Fibroblast of lung (primary cell): ENCODE data around the gene CA12. TPM values are rescaled to one million over a fixed set of nuclear protein-coding genes. Genes with fewer than 3 reads are reported as not detected.
A peak's percentile ranks its signal among the peaks of the same experiment; 100 is the strongest.
"Not testable (repeated sequence)": the region's sequence is repeated elsewhere in the genome, so short reads cannot be mapped to it uniquely, and the experiment has no call there.

Experiments used
- DNase-seq, 2 donors: peaks; one replicate each; pipeline versions ENCODE4 v3.0.0 to v3.0.0-alpha.2; 2010; ENCODE audit warnings: low read depth in 2 of 2
- H2AFZ ChIP-seq: 2 replicates; pipeline ENCODE4 v1.5.1; 2012; ENCODE audit warnings: low read length, control low read depth, inconsistent platforms
- H3K27ac ChIP-seq: 2 replicates; pipeline ENCODE4 v1.5.1; 2011; ENCODE audit warnings: low read length, control low read depth; ENCODE audit not compliant: insufficient read depth
- H3K27me3 ChIP-seq: 2 replicates; pipeline ENCODE4 v1.5.1; 2011; ENCODE audit warnings: mild to moderate bottlenecking, low read length; ENCODE audit not compliant: control insufficient read depth, insufficient read depth
- H3K36me3 ChIP-seq: 2 replicates; pipeline ENCODE4 v1.5.1; 2011; ENCODE audit warnings: low read length; ENCODE audit not compliant: control insufficient read depth, insufficient read depth
- H3K4me1 ChIP-seq: 2 replicates; pipeline ENCODE4 v1.5.1; 2011; ENCODE audit warnings: low read length; ENCODE audit not compliant: control insufficient read depth, insufficient read depth; ENCODE audit errors: extremely low read depth
- H3K4me2 ChIP-seq: 2 replicates; pipeline ENCODE4 v1.5.1; 2011; ENCODE audit warnings: low read length, control low read depth; ENCODE audit not compliant: insufficient read depth; ENCODE audit errors: extremely low read depth
- H3K4me3 ChIP-seq, 4 experiments: fragments of 200-600 bp in 1 of 4; sonication (generic) in 1 of 4; replicated peaks in 1 of 4; 2 replicates each; pipeline ENCODE4 v1.5.1; 2011 to 2016; ENCODE audit warnings: low read length in 4 of 4, low read depth in 3 of 4, mild to moderate bottlenecking in 3 of 4, control low read depth in 2 of 4, inconsistent platforms in 1 of 4, mixed read lengths in 1 of 4; ENCODE audit not compliant: insufficient read depth in 1 of 4; ENCODE audit errors: control extremely low read depth in 1 of 4
- H3K79me2 ChIP-seq: 2 replicates; pipeline ENCODE4 v1.5.1; 2012; ENCODE audit warnings: mild to moderate bottlenecking, low read length, inconsistent platforms; ENCODE audit not compliant: control insufficient read depth, insufficient read depth
- H3K9ac ChIP-seq: 2 replicates; pipeline ENCODE4 v1.5.1; 2011; ENCODE audit warnings: mild to moderate bottlenecking, low read length, control low read depth; ENCODE audit not compliant: insufficient read depth
- H3K9me3 ChIP-seq: 2 replicates; pipeline ENCODE4 v1.5.1; 2012; ENCODE audit warnings: low read depth, low read length; ENCODE audit not compliant: control insufficient read depth, insufficient read depth
- H4K20me1 ChIP-seq: 2 replicates; pipeline ENCODE4 v1.5.1; 2011; ENCODE audit warnings: low read length; ENCODE audit not compliant: control insufficient read depth, insufficient read depth; ENCODE audit errors: extremely low read depth
- EZH2 ChIP-seq: IDR thresholded peaks from 2 replicates; pipeline ENCODE4 v1.5.1; 2012; ENCODE audit warnings: low read length, control low read depth, mild to moderate bottlenecking; ENCODE audit errors: missing control alignments
- polyA plus RNA-seq, 2 donors: library from polyadenylated mRNA; depleted of rRNA in 1 of 2; stranded (reverse) in 1 of 2; unstranded in 1 of 2; fragments of >200 nt; gene quantifications; 2 replicates each; pipeline ENCODE4 v1.2.1, GENCODE V29; 2011 to 2012; ENCODE audit warnings: missing spikeins in 1 of 2
- total RNA-seq: library from RNA; depleted of rRNA; stranded (reverse); fragments of >200 nt; gene quantifications from 2 replicates; pipeline ENCODE4 v1.2.1, GENCODE V29; 2014
- TF ChIP-seq, protein P1 (sequence below), 2 donors: IDR thresholded peaks in 1 of 2; conservative IDR thresholded peaks in 1 of 2; 1 replicate in 1 of 2; 2 replicates in 1 of 2; pipeline ENCODE4 v1.5.1; 2011 to 2012; ENCODE audit warnings: low read length in 2 of 2, control low read depth in 1 of 2, inconsistent platforms in 1 of 2, low read depth in 1 of 2, mild to moderate bottlenecking in 1 of 2

Gene CA12
- total and polyA plus RNA-seq, 2 donors (not counting 1 experiment from before 2014, with no cell fraction given), result 30.6 to 48.4 TPM

DNA sequence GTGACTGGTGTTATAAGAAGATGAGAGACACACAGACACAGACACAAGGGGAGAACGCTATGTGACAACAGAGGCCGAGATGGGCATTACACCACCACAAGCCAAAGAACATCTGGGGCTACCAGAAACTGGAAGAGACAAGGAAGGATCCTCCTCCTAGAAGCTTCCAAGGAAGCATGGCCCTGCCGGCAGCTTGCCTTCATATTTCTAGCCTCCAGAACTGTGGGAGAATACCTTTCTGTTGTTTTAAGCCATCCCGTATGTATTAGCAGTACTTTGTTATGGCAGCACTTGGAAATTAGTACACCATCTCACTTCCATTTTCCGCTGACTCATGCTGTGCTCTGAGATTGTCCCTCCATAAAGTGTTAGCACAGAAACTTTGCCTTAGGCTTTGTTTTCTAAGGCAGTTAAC is 38.7 kb upstream of the CA12 start:
- H3K79me2 ChIP-seq, result no peaks in the 10 kb centered on the region
- no peaks in the 10 kb centered on the region for H3K36me3 ChIP-seq
- H3K27me3 ChIP-seq, result no peaks in the 10 kb centered on the region
- no peak overlapping the region for H3K9ac ChIP-seq
- no peaks in the 10 kb centered on the region for H3K4me1 ChIP-seq
- H3K4me2 ChIP-seq, result no peak overlapping the region
- H2AFZ ChIP-seq, result peak overlapping the region; percentile 59
- no peak for TF ChIP-seq EZH2
- DNase-seq, result peak in 1 of 2 donors; percentile 33
- no peak overlapping the region for H3K27ac ChIP-seq
- no peak overlapping the region for H3K4me3 ChIP-seq
- H3K9me3 ChIP-seq, result no peaks in the 10 kb centered on the region
- H4K20me1 ChIP-seq, result no peaks in the 10 kb centered on the region

DNA sequence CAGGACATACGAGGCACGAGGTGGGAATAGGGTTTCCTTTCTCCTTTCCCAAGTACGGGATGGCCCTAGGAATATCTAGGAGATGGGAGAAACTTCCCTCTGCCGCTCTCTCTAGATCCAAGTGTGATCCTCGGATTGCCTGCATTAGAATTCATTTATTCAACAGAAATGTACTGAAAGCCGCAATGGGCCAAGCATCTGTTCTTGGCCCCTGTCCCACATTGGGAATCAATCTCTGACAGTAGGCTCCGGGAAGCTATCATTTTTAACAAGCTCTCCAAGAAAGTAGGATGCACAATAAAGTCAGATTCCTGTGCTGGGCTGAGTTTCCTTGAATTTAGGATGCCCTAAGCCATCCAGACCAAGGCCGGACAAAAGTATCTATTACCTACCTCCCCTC is 37.2 kb upstream of the CA12 start:
- Histone ChIP-seq H3K79me2 (no peaks in the 10 kb centered on the region), H4K20me1 (no peaks in the 10 kb centered on the region), H3K9me3 (no peaks in the 10 kb centered on the region), H3K27me3 (no peaks in the 10 kb centered on the region), H3K27ac (no peak overlapping the region), H3K4me1 (no peaks in the 10 kb centered on the region), H3K4me2 (no peak overlapping the region), H3K9ac (no peak overlapping the region), H3K36me3 (no peaks in the 10 kb centered on the region), H3K4me3 (no peak overlapping the region), H2AFZ (no peak overlapping the region)
- no peak for TF ChIP-seq EZH2
- TF ChIP-seq, protein P1, sequence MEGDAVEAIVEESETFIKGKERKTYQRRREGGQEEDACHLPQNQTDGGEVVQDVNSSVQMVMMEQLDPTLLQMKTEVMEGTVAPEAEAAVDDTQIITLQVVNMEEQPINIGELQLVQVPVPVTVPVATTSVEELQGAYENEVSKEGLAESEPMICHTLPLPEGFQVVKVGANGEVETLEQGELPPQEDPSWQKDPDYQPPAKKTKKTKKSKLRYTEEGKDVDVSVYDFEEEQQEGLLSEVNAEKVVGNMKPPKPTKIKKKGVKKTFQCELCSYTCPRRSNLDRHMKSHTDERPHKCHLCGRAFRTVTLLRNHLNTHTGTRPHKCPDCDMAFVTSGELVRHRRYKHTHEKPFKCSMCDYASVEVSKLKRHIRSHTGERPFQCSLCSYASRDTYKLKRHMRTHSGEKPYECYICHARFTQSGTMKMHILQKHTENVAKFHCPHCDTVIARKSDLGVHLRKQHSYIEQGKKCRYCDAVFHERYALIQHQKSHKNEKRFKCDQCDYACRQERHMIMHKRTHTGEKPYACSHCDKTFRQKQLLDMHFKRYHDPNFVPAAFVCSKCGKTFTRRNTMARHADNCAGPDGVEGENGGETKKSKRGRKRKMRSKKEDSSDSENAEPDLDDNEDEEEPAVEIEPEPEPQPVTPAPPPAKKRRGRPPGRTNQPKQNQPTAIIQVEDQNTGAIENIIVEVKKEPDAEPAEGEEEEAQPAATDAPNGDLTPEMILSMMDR (conservative IDR thresholded peaks at IDR 0.05 in 1 of 2, IDR thresholded peaks at IDR 0.05 in 1 of 2; ENCODE audit: low read depth in 1 of 2, low read length in 2 of 2), result no peak
- no peak for DNase-seq

DNA sequence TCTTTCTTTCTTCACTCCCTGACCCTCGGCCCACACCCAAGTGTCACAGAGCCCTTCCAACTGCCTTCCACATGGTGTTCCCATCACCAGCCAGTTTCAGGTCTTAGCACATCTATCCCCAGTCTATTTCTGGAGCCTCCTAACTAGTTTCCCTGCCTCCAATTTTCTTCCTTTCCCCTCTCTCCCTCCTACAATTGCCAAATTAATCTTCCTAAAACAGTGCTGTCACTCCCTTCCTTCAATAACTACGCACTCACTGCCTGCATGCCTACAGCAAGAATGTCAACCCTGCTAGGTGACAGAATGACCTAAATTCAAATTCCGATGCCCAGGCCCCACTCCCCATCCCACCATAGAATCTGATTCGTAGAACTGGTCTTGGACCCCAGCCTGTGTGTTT is 36.1 kb upstream of the CA12 start:
- H3K4me2 ChIP-seq, result no peak overlapping the region
- H3K4me3 ChIP-seq, result no peak overlapping the region
- H3K27me3 ChIP-seq, result peaks cover 3% of the 10 kb centered on the region
- H3K4me1 ChIP-seq, result no peaks in the 10 kb centered on the region
- H3K36me3 ChIP-seq, result no peaks in the 10 kb centered on the region
- no peak for DNase-seq
- TF ChIP-seq, protein P1 (conservative IDR thresholded peaks at IDR 0.05 in 1 of 2, IDR thresholded peaks at IDR 0.05 in 1 of 2; ENCODE audit: low read depth in 1 of 2, low read length in 2 of 2), result no peak
- TF ChIP-seq EZH2, result no peak
- no peak overlapping the region for H3K9ac ChIP-seq
- H3K9me3 ChIP-seq, result no peaks in the 10 kb centered on the region
- H2AFZ ChIP-seq, result no peak overlapping the region
- no peak overlapping the region for H3K27ac ChIP-seq
- no peaks in the 10 kb centered on the region for H4K20me1 ChIP-seq
- no peaks in the 10 kb centered on the region for H3K79me2 ChIP-seq

DNA sequence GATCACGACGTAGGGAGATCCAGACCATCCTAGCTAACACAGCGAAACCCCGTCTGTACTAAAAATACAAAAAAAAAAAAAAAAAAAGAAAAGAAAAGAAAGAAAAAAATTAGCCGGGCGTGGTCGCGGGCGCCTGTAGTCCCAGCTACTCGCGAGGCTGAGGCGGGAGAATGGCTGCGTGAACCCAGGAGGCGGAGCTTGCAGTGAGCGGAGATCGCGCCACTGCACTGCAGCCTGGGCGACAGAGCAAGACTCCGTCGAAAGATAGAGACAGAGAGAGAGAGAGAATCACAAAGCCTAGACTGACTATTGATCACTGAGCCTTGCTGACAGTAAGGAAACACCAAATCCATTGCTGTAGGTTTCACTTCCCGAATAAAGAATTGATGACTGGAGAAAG is 35.6 kb upstream of the CA12 start:
- DNase-seq, H3K4me3 ChIP-seq, H3K27ac ChIP-seq, H3K27me3 ChIP-seq, H3K9me3 ChIP-seq, H3K79me2 ChIP-seq, H3K36me3 ChIP-seq, H4K20me1 ChIP-seq, H3K4me2 ChIP-seq, H2AFZ ChIP-seq, H3K4me1 ChIP-seq, H3K9ac ChIP-seq: not testable (repeated sequence)
